HG02678 (cell line): Measurements from ENCODE around the gene SYPL1.
"Not testable (repeated sequence)": the region's sequence is repeated elsewhere in the genome, so short reads cannot be mapped to it uniquely, and the experiment has no call there.

Source experiments
- ATAC-seq: cut with Tn5 transposase; IDR thresholded peaks from one replicate; pipeline ENCODE4 v1.9.1; 2021; ENCODE audit warnings: mild to moderate bottlenecking, moderate library complexity; ENCODE audit not compliant: unreplicated experiment

Gene SYPL1

GRCh38 chr7:106112118-106112971 is at the start of gene SYPL1:
Gene SYPL1, minus strand, starts transcription at chr7:106112312. Its CDS starts 104 bp downstream, at chr7:106112208.
- ATAC-seq, result peak; percentile 82

GRCh38 chr7:106155027-106155426 is 42.9 kb upstream of the SYPL1 start:
- no peak for ATAC-seq

DNA sequence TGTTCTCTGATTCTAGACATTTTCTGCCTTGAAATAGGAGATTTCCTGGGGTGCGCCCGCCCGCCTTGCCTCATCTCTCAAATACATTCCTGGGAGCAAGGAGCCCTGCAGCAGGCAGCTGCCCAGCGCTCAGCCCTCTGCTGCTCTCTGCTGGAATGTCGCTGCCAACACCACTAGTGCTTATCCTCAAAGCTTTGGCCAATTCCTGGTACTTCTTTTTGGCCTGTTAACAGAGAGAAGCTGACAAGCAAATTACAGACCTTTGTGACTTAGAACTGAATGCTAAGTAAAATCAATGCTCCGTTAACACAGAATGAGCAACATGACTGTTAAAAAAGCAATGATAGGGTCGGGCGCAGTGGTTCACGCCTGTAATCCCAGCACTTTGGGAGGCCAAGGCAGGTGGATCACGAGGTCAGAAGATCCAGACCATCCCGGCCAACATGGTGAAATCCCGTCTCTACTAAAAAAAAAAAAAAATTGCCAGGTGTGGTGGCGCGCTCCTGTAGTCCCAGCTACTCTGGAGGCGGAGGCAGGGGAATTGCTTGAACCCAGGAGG is 41.9 kb upstream of the SYPL1 start:
- peak; percentile 75 for ATAC-seq

- ATAC-seq, result no peak
Measured at GRCh38 chr7:106152313-106152665, 40.2 kb upstream of the SYPL1 start.

DNA sequence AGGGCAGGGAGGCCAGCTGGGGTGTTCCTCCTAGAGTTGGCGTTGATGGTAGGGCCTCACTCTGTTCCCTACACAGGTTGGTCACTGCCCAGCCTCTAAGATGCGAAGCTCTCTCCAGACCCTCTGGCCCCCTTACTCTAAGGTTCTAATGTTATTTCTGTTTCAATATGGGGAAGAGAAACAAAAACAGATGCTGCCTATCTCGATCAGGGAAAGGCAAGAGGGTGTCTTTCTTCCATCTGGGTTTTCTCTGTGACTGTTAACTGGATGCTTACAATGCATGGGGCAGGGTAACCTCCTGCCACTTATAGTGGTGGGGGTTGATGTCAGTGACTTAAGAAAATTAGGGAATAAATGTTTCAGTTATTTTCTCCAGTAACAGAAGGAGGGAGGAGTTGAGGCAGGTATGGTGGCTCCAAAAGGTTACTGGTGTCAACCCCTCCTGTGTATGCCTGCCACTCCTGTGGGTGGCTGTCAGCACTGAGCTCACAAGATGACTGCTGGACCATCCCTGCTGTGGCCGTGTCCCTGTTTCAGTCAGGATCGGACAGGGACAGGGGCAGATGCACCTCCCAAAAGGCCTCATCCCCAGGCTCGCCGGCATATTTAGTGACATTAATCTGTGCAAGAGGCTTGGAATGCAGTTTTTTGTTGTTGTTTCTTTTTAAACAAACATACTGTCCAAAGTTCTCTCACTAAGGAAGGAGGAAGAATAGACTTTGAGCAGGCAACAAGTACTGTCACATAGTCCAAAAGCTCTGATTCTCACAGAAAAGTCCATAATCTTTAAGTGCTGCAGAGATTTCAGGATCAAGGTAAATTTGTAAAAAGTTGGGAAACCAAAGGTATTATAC is 39.6 kb upstream of the SYPL1 start:
- ATAC-seq, result no peak

DNA sequence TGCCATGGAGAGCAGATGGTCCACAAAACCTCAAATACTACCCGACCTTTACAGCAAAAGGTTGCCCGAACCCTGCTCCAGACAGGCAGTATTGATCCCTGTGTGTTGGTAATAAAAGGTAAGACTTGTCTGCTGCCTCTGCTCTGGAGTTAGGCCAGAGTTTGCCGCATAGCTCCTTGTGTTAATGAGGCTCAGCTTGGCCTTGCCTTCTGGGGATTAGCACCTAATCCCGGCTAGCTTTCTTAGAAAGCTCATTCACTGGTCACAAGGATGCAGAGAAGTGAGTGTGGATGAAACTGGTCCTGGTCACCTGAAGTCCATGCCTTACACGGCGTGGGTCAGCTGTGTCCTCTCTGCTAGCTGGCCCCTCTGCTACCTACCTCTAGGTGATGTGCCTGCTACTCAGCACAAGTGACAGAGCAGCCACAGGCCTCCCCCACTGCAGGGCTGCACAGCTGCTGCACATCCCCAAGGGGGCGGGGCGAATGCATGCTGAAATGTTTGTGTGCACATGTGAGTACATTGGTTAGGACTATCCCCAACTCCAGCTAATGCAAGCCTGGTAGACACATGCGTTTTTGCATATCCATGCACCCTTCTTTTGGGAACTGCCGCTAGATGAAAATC is 31.7 kb upstream of the SYPL1 start:
- no peak for ATAC-seq

GRCh38 chr7:106142136-106142535 is 30.0 kb upstream of the SYPL1 start:
- ATAC-seq, result no peak

DNA sequence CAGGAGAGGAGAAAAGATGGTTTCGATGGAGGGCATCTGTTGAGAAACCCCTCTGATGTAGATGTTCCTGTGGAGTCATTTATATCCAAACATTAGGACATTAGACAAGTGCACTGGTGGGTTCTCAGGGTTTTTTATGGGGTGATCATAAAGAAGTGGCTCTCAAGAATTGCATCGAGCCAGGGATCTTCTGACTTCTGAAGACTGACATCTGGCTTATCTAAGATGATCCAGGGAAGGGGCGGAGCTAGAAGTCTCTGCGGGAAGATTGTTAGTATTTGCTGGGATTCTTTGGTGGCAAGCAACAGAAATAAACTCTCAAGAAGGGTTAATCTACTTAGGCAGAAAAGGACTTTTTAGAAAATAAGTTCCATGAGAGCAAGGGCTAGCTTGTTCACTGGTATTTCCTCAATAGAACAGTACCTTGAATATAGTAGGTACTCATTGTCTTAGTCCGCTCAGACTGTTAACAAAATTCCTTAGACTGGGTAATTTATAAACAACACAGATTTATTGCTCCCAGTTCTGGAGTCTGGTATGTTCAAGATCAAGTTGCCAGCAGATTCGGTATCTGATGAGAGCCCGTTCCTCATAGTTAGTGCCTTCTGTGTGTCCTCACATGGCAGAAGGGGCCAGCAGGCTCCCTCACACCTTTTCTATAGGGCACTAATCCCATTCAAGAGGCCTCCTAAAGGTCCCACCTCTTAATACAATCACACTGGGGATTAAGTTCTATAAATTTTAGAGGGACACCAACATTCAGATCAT is 28.5 kb upstream of the SYPL1 start:
- ATAC-seq, result no peak

DNA sequence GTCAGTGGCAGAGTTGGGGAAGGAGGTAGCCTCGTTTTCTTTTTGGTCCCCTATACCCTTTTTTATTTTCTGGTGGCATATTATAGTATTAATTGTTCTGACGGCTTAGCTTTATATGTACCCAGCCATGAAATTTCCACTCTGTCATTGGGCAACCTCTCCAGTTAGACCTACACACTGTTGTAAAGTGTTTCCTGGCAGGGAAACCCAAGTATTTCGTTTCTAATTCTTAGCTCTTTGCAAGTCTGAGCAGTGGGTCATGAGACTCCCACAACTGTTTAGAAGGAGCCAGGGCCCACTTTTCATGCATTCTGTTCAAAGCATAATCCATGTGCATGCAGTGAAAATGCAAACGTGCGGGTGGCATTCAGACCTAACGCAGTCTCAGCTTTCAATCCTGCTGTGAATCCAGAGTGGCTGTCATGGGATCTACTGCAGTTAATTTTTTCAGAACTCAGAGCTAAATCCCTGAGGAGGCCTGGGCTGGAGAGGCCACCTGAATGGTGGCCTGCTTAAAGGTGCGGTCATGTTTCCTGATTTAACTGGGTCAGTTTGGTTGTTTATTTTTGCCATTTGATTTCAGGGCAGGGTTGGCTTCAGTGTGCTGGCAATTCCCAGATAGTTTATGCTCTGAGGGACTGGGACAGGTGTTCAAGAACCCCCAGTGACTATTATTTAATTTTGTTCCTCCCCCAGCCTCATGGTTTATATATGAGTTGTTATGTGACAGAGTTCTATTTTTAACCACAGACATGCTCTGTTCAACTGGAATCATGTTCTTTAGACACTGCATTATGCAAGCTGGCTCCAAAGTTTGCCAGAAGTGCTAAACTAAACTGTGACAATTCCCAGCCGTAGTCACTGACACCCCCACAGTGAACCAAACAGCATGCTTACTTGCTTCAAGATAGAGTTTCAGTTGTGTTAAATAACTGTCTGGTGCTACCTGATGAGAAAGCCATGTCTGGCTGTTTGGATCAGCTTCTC is 27.4 kb upstream of the SYPL1 start:
- ATAC-seq, result no peak

- no peak for ATAC-seq
Measured at GRCh38 chr7:106138776-106139175, 26.7 kb upstream of the SYPL1 start.

DNA sequence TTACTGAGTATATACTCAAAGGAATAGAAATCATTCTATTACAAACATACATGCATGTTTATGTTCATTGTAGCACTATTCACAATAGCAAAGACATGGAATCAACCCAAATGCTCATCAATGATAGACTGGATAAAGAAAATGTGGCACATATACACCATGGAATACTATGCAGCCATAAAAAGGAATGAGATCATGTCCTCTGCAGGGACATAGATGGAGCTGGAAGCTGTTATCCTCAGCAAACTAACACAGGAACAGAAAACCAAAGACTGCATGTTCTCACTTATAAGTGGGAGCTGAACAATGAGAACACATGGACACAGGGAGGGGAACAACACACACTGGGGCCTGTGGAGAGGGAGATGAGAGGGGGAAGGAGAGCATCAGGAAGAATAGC is 26.1 kb upstream of the SYPL1 start:
- not testable (repeated sequence) for ATAC-seq

DNA sequence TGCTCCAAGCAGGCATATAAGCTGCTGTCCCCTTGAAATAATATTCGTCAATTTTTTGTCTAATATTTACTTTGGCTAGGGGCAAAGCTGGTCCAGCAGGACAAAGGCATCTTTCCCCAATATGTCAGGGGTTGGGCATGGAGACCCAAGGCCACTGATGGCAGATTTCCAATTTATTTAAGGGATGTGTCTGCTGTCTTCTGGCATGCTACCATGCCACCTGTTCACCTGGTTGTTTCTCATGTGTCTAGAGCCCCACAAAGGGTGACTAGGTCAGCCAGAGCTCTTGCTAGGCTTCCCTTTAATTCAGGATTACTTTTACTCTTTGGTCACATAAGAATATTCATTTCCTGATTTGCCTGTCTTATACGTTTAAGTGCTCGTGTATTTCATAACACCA is 22.1 kb upstream of the SYPL1 start:
- ATAC-seq, result no peak

GRCh38 chr7:106129291-106129690 is 17.2 kb upstream of the SYPL1 start:
- no peak for ATAC-seq

DNA sequence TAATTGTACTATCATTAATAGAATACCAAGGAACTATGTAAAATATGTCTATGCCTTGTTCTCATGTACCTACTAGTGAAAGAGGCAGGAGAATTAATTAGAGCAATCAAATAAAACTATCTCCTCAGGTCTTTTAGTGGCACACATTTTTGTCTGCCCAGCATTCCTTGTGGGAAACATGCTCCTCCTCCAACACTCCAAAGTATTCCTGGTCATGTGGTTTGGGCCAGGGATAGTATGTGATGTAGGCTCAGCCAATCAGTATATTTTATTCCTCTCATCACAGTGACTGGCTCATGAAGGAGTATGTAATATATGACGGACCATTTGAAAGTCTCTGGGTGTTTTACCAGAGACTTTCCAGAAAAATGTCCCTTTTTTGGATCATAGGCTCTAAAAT is 16.7 kb upstream of the SYPL1 start:
- ATAC-seq, result no peak

- ATAC-seq, result no peak
Measured at GRCh38 chr7:106127984-106128780, 16.1 kb upstream of the SYPL1 start.

GRCh38 chr7:106126170-106126938 is 14.2 kb upstream of the SYPL1 start:
- ATAC-seq, result no peak

DNA sequence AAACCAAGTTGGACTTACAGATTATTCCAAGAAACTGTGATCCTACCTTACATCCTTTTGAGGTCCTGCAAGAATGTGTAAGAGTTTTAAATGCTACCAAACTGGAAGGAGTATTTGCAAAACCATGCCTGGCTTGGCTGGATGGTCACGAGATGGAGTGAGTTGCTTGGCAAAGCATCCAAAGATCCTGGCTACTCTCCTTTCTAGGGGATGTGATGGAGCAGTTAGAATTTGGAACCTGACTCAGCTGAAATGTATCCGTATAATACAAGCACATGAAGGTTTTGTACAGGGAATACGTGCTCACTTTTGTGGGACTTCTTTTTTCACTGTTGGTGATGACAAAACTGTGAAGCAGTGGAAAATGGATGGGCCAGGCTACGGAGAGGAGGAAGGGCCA is 13.3 kb upstream of the SYPL1 start:
- no peak for ATAC-seq

- ATAC-seq, result no peak
Measured at GRCh38 chr7:106124186-106124585, 12.1 kb upstream of the SYPL1 start.
